Gastrocnemius medialis (tissue), 4 donors: ENCODE results near the gene TNS3.

Experiments used
- POLR2A ChIP-seq, 2 donors: fragments of 450-650 bp; IDR thresholded peaks; one replicate each; pipeline ENCODE4 v1.6.1; 2017; ENCODE audit warnings: antibody characterized with exemption in 2 of 2, mild to moderate bottlenecking in 2 of 2, moderate library complexity in 2 of 2
- TF ChIP-seq, protein P1 (sequence below), 5 experiments: fragments of 450-650 bp in 3 of 5; fragments of 200-600 bp in 2 of 5; sonication (generic) in 2 of 5; IDR thresholded peaks in 4 of 5; conservative IDR thresholded peaks in 1 of 5; 1 replicate in 4 of 5; 2 replicates in 1 of 5; pipeline ENCODE4 v1.5.1; 2016 to 2019; ENCODE audit warnings: antibody characterized with exemption in 5 of 5, mild to moderate bottlenecking in 3 of 5, moderate library complexity in 3 of 5

- TF ChIP-seq, protein P1, sequence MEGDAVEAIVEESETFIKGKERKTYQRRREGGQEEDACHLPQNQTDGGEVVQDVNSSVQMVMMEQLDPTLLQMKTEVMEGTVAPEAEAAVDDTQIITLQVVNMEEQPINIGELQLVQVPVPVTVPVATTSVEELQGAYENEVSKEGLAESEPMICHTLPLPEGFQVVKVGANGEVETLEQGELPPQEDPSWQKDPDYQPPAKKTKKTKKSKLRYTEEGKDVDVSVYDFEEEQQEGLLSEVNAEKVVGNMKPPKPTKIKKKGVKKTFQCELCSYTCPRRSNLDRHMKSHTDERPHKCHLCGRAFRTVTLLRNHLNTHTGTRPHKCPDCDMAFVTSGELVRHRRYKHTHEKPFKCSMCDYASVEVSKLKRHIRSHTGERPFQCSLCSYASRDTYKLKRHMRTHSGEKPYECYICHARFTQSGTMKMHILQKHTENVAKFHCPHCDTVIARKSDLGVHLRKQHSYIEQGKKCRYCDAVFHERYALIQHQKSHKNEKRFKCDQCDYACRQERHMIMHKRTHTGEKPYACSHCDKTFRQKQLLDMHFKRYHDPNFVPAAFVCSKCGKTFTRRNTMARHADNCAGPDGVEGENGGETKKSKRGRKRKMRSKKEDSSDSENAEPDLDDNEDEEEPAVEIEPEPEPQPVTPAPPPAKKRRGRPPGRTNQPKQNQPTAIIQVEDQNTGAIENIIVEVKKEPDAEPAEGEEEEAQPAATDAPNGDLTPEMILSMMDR (IDR thresholded peaks at IDR 0.05 in 4 of 5, conservative IDR thresholded peaks at IDR 0.05 in 1 of 5) = peak in 1 of 5 experiments; percentile 12
- TF ChIP-seq POLR2A (IDR thresholded peaks at IDR 0.05) = no peak
Measured at GRCh38 chr7:47326220-47326619, 255.7 kb downstream of the TNS3 start.
